ENCODE data around the gene CHD1. TPM values are rescaled to one million over a fixed set of nuclear protein-coding genes. Genes with fewer than 3 reads are reported as not detected.

Gene CHD1
- 17.4 and 24.3 TPM in 2 replicates for total RNA-seq

GRCh38 chr5:98928873-98929709, at the start of gene CHD1:
Gene CHD1 (minus strand): TSS chr5:98929007. CDS start chr5:98926386, 2,621 bp downstream.

Other genes with a start within 250 kb of the CHD1 start
- 27.9 and 41.4 TPM in 2 replicates for gene RGMB, start 155.3 kb downstream of the CHD1 start, total RNA-seq